K562 (cell line): ENCODE results near the gene CTDSPL2. TPM values are rescaled to one million over a fixed set of nuclear protein-coding genes. Genes with fewer than 3 reads are reported as not detected.

Experiments
- ATAC-seq: fragments of 200-7000 bp; cut with Tn5 transposase; 3 replicates; pipeline ENCODE4 v1.9.1; 2020; ENCODE audit warnings: moderate library complexity
- BruUV-seq: library from RNA; stranded (reverse); fragments of 400-500 nt; replicated peaks from 2 replicates; lab custom pipeline; 2021; lab: Mats Ljungman, UMichigan
- CTCF ChIA-PET: fragments of 300-600 bp; formaldehyde crosslinking; extraction: SDS; loops from one replicate; lab custom pipeline; 2021; ENCODE audit warnings: low intra/inter-chr PET ratio; lab: Yijun Ruan, JAX
- POLR2A ChIA-PET: fragments of 300-600, 350-650 bp; sonication (Branson Sonifier 250); formaldehyde crosslinking; extraction: SDS; loops from one replicate; lab custom pipeline; 2021; ENCODE audit warnings: antibody characterized with exemption, inconsistent platforms; lab: Yijun Ruan, JAX
- DNase-seq, 4 experiments: peaks; one replicate each; pipeline versions ENCODE4 v3.0.0 to v3.0.0-alpha.2; 2011 to 2018; ENCODE audit warnings: low spot score in 3 of 4, mixed read lengths in 3 of 4; ENCODE audit errors: extremely low read depth in 1 of 4
- FAIRE-seq: peaks from 2 replicates; lab custom pipeline; 2011; peaks lifted over from hg19 to GRCh38; lab: Jason Lieb, UNC
- H2AFZ ChIP-seq: 2 replicates; pipeline ENCODE4 v1.6.0; 2011; ENCODE audit warnings: low read depth, low read length, control low read depth, inconsistent platforms
- H3K27ac ChIP-seq: fragments of 200-600 bp; 3 replicates; pipeline ENCODE4 v1.8.0; 2011; ENCODE audit warnings: low read depth, mild to moderate bottlenecking, control low read depth, inconsistent platforms, low read length, moderate library complexity, mixed read lengths; ENCODE audit errors: extremely low read depth
- H3K27me3 ChIP-seq, 2 experiments: fragments of 300-600 bp in 1 of 2; 2 replicates in 1 of 2; 3 replicates in 1 of 2; pipeline versions ENCODE4 v1.6.0 to v1.8.0; 2011; ENCODE audit warnings: inconsistent platforms in 2 of 2, low read length in 2 of 2, mild to moderate bottlenecking in 1 of 2, mixed read lengths in 1 of 2, moderate library complexity in 1 of 2; ENCODE audit not compliant: control insufficient read depth in 2 of 2, insufficient read depth in 2 of 2
- H3K36me3 ChIP-seq: fragments of 300-600 bp; 3 replicates; pipeline ENCODE4 v1.8.0; 2011; ENCODE audit warnings: mild to moderate bottlenecking, low read length, inconsistent platforms; ENCODE audit not compliant: control insufficient read depth, insufficient read depth
- H3K4me1 ChIP-seq, 2 experiments: fragments of 200-600 bp in 1 of 2; replicated peaks in 1 of 2; 2 replicates in 1 of 2; 3 replicates in 1 of 2; pipeline versions ENCODE4 v1.5.1 to v1.8.0; 2011; ENCODE audit warnings: inconsistent platforms in 2 of 2, low read length in 2 of 2, mild to moderate bottlenecking in 1 of 2, mixed read lengths in 1 of 2, moderate library complexity in 1 of 2; ENCODE audit not compliant: control insufficient read depth in 2 of 2, insufficient read depth in 2 of 2
- H3K4me2 ChIP-seq: 2 replicates; pipeline ENCODE4 v1.6.1; 2011; ENCODE audit warnings: low read length, control low read depth, inconsistent platforms, mixed read lengths; ENCODE audit not compliant: insufficient read depth
- H3K4me3 ChIP-seq: fragments of 200-600 bp; sonication (generic), shearing (Covaris generic); 2 replicates; pipeline ENCODE4 v1.5.1; 2016; ENCODE audit warnings: control low read depth, inconsistent platforms
- H3K79me2 ChIP-seq: fragments of 200-600 bp; 3 replicates; pipeline ENCODE4 v1.8.0; 2011; ENCODE audit warnings: low read length, inconsistent platforms; ENCODE audit not compliant: control insufficient read depth, insufficient read depth
- H3K9ac ChIP-seq, 2 experiments: 2 replicates each; pipeline versions ENCODE4 v1.6.0 to v1.6.1; 2011; ENCODE audit warnings: low read depth in 2 of 2, low read length in 2 of 2, control low read depth in 1 of 2, inconsistent platforms in 1 of 2, mild to moderate bottlenecking in 1 of 2, mixed read lengths in 1 of 2; ENCODE audit not compliant: insufficient read depth in 1 of 2
- H3K9me1 ChIP-seq: one replicate; pipeline ENCODE4 v1.6.0; 2011; ENCODE audit warnings: inconsistent platforms, mild to moderate bottlenecking, low read length, moderate library complexity; ENCODE audit not compliant: control insufficient read depth, insufficient read depth
- H3K9me3 ChIP-seq: replicated peaks from 2 replicates; pipeline ENCODE4 v1.5.1; 2011; ENCODE audit warnings: low read depth, low read length, inconsistent platforms; ENCODE audit not compliant: control insufficient read depth, insufficient read depth
- H4K20me1 ChIP-seq: replicated peaks from 2 replicates; pipeline ENCODE4 v1.6.1; 2011; ENCODE audit warnings: low read length, inconsistent platforms, mixed read lengths; ENCODE audit not compliant: control insufficient read depth, insufficient read depth
- CREB5 ChIP-seq: fragments of 250-450 bp; sonication (Bioruptor Pico); IDR thresholded peaks from 2 replicates; pipeline ENCODE4 v1.5.0; 2020; ENCODE audit warnings: mild to moderate bottlenecking
- ETV1 ChIP-seq: fragments of 450-650 bp; conservative IDR thresholded peaks from 2 replicates; pipeline ENCODE4 v1.6.1; 2016; ENCODE audit warnings: missing genetic modification characterization, control low read depth, low read depth, missing compliant biosample characterization
- FOXA3 ChIP-seq, 2 experiments: fragments of 450-650 bp in 1 of 2; sonication (generic) in 1 of 2; formaldehyde crosslinking; IDR thresholded peaks in 1 of 2; conservative IDR thresholded peaks in 1 of 2; 2 replicates each; pipeline versions ENCODE4 v1.4.0 to v1.8.0; 2020 to 2022; ENCODE audit warnings: mild to moderate bottlenecking in 2 of 2, missing genetic modification reagents in 1 of 2
- HMBOX1 ChIP-seq: sonication (generic); IDR thresholded peaks from 2 replicates; pipeline ENCODE4 v1.6.1; 2016
- NEUROD1 ChIP-seq: fragments of 150-350 bp; IDR thresholded peaks from 2 replicates; pipeline ENCODE4 v1.6.1; 2014; ENCODE audit warnings: borderline replicate concordance, low read length, low read depth; ENCODE audit not compliant: partially characterized antibody
- PHB ChIP-seq: fragments of 250-450 bp; sonication (Bioruptor Pico); IDR thresholded peaks from 2 replicates; pipeline ENCODE4 v1.5.0; 2021
- POLR2A ChIP-seq: fragments of 450-650 bp; conservative IDR thresholded peaks from 2 replicates; pipeline ENCODE4 v1.6.1; 2016
- POLR2AphosphoS2 ChIP-seq: IDR thresholded peaks from 2 replicates; pipeline ENCODE4 v1.6.1; 2012; ENCODE audit warnings: low read length, improper control_type of control experiment
- SMARCA4 ChIP-seq: fragments of 450-650 bp; IDR thresholded peaks from 2 replicates; pipeline ENCODE4 v1.6.1; 2016
- TAL1 ChIP-seq: fragments of 450-650 bp; IDR thresholded peaks from 2 replicates; pipeline ENCODE4 v1.6.1; 2016; ENCODE audit warnings: mild to moderate bottlenecking
- TCF7 ChIP-seq: sonication (generic); IDR thresholded peaks from 2 replicates; pipeline ENCODE4 v1.6.1; 2016; ENCODE audit warnings: antibody characterized with exemption, borderline replicate concordance
- TEAD4 ChIP-seq, 2 experiments: sonication (generic) in 1 of 2; formaldehyde crosslinking in 1 of 2; IDR thresholded peaks; 2 replicates each; pipeline versions ENCODE4 v1.6.1 to v1.8.0; 2012 to 2022; ENCODE audit warnings: borderline replicate concordance in 1 of 2, inconsistent platforms in 1 of 2, low read length in 1 of 2, mild to moderate bottlenecking in 1 of 2, missing genetic modification reagents in 1 of 2
- ZBTB1 ChIP-seq: sonication (generic); formaldehyde crosslinking; IDR thresholded peaks from 2 replicates; pipeline ENCODE4 v1.8.1; 2023; ENCODE audit warnings: missing genetic modification reagents, low read depth, mild to moderate bottlenecking, borderline replicate concordance
- ZFP30 ChIP-seq: fragments of 250-450 bp; sonication (Bioruptor Pico); IDR thresholded peaks from 2 replicates; pipeline ENCODE4 v1.8.0; 2022; ENCODE audit warnings: moderate library complexity, mild to moderate bottlenecking, inconsistent platforms, borderline replicate concordance
- WGBS: fragments of 100-300 bp; shearing (Covaris generic); methylation state at CpG from one replicate; pipeline ENCODE4 v1.1.6; 2016; ENCODE audit warnings: low coverage, mixed read lengths; ENCODE audit not compliant: insufficient coverage; ENCODE audit errors: missing lambda C conversion rate; 5-methylcytosine and 5-hydroxymethylcytosine counted together
- in situ Hi-C: fragments of 300-500 bp; cut with MboI; formaldehyde crosslinking; loops from 4 replicates; pipeline ENCODE4 v1.15.0; 2018; ENCODE audit warnings: inconsistent platforms, mixed read lengths
- intact Hi-C: fragments of 100-400 bp; cut with micrococcal nuclease; formaldehyde crosslinking; loops from 2 replicates; pipeline ENCODE4 v1.14.2; 2022
- polyA plus RNA-seq, 8 experiments: library from polyadenylated mRNA; depleted of rRNA in 4 of 8; stranded (reverse) in 5 of 8; unstranded in 3 of 8; fragments of >200 nt; fragmentation: Nextera tagmentation in 2 of 8; fragmentation: Illumina TruSeq in 1 of 8; extraction: Ambion mirVana in 2 of 8; extraction: Trizol in 1 of 8; gene quantifications; 2 replicates each; pipeline versions ENCODE4 v1.2.1 to v1.2.3, GENCODE V29; 2011 to 2014; ENCODE audit warnings: inconsistent platforms in 1 of 8, missing spikeins in 1 of 8
- total RNA-seq, 7 experiments: library from RNA; depleted of rRNA in 6 of 7; stranded (reverse); fragments of >200 nt in 6 of 7; fragmentation: Illumina TruSeq in 2 of 7; extraction: Trizol in 2 of 7; gene quantifications; 2 replicates each; pipeline versions ENCODE4 v1.2.1 to v1.2.3, GENCODE V29; 2011 to 2021; ENCODE audit warnings: low replicate concordance in 1 of 7
- TF ChIP-seq, protein P1 (sequence below): sonication (generic); formaldehyde crosslinking; IDR thresholded peaks from 2 replicates; pipeline ENCODE4 v1.8.0; 2022; ENCODE audit warnings: mild to moderate bottlenecking, missing genetic modification reagents
- TF ChIP-seq, protein P2 (sequence below): fragments of 200-400 bp; formaldehyde crosslinking; IDR thresholded peaks from 2 replicates; pipeline ENCODE4 v1.6.1; 2017; ENCODE audit warnings: mild to moderate bottlenecking, low read depth, low read length, moderate library complexity

Gene CTDSPL2
- total and polyA plus RNA-seq, 9 of the 15 experiments (the other 6 are each of a cell fraction or from before 2014, with no cell fraction given) = 16.8 to 79.0 (median 53.1) TPM

DNA sequence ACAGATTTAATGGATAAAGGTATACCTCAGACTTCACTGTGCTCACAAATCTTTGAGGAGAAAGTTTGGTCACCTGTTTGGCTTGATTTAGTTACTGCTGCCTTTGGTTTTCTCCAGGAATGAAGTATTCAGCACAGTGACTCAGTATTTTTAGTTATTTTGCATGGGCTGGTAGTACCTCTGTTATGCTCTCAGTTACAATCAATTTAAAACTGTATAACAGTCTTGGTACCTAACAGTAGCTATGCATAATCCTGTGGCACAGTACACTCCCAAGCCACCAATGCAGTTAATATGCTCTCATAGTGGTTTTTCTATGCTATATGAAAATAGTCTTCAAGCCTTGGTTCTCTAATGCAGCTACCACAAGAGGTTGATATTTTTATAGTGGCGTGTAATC lies 97.6 kb downstream of the CTDSPL2 start (continued):
- TF ChIP-seq CREB5 = no peak
- TF ChIP-seq, protein P1, sequence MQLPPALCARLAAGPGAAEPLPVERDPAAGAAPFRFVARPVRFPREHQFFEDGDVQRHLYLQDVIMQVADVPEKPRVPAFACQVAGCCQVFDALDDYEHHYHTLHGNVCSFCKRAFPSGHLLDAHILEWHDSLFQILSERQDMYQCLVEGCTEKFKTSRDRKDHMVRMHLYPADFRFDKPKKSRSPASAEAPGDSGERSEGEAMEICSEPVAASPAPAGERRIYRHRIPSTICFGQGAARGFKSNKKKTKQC (CRISPR knock-in tag) = no peak
- no peak for TF ChIP-seq TEAD4 (IDR thresholded peaks at IDR 0.05; ENCODE audit: low read length)
- TF ChIP-seq TEAD4 (CRISPR knock-in tag; IDR thresholded peaks at IDR 0.05; ENCODE audit: borderline replicate concordance) = no peak

- intact Hi-C loops (no loop called here), in situ Hi-C loops (no loop called here)
- Histone ChIP-seq H3K79me2 (no peaks in the 10 kb centered on the region), H3K4me1 (no peaks in the 10 kb centered on the region), H3K27ac (no peak overlapping the region), H3K27me3 (no peaks in the 10 kb centered on the region), H2AFZ (no peak overlapping the region), H3K9me3 (no peaks in the 10 kb centered on the region), H3K4me3 (no peak overlapping the region), H4K20me1 (no peaks in the 10 kb centered on the region), H3K36me3 (peaks cover 45% of the 10 kb centered on the region; the same call in 1 of the 3 replicates), H3K9ac (no peak overlapping the region), H3K9me1 (no peaks in the 10 kb centered on the region), H3K4me2 (no peak overlapping the region)
- 46% methylated on average over 2 of the region's 2 CpGs for WGBS
- CTCF ChIA-PET = no interaction called here
- FAIRE-seq (no peak), DNase-seq (no peak), ATAC-seq (no peak)
- no TSS peak for BruUV-seq
- POLR2A ChIA-PET = interaction anchor here (1.4 kb wide), 2 partner anchors 10 to 11 kb away, joined by 7 to 8 read pairs; partner anchors contain the start of gene EIF3J
- TF ChIP-seq PHB (no peak), NEUROD1 (no peak), POLR2A (no peak), ZFP30 (CRISPR knock-in tag) (no peak), FOXA3 (CRISPR knock-in tag; conservative IDR thresholded peaks at IDR 0.05 in 1 of 2, IDR thresholded peaks at IDR 0.05 in 1 of 2) (no peak), ETV1 (tag) (no peak), TAL1 (no peak), ZBTB1 (no peak), TCF7 (no peak), SMARCA4 (no peak), POLR2AphosphoS2 (no peak), HMBOX1 (no peak)
- TF ChIP-seq, protein P2, sequence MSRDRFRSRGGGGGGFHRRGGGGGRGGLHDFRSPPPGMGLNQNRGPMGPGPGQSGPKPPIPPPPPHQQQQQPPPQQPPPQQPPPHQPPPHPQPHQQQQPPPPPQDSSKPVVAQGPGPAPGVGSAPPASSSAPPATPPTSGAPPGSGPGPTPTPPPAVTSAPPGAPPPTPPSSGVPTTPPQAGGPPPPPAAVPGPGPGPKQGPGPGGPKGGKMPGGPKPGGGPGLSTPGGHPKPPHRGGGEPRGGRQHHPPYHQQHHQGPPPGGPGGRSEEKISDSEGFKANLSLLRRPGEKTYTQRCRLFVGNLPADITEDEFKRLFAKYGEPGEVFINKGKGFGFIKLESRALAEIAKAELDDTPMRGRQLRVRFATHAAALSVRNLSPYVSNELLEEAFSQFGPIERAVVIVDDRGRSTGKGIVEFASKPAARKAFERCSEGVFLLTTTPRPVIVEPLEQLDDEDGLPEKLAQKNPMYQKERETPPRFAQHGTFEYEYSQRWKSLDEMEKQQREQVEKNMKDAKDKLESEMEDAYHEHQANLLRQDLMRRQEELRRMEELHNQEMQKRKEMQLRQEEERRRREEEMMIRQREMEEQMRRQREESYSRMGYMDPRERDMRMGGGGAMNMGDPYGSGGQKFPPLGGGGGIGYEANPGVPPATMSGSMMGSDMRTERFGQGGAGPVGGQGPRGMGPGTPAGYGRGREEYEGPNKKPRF = no peak
These were observed 99.8 kb downstream of the CTDSPL2 start for GRCh38 chr15:44527241-44527640.
